GM19463 (cell line): ENCODE measurements around the gene GHITM.
"Not testable (repeated sequence)": the region's sequence is repeated elsewhere in the genome, so short reads cannot be mapped to it uniquely, and the experiment has no call there.

ENCODE experiments used
- ATAC-seq: cut with Tn5 transposase; IDR thresholded peaks from one replicate; pipeline ENCODE4 v1.9.1; 2021; ENCODE audit warnings: mild to moderate bottlenecking, moderate library complexity; ENCODE audit not compliant: unreplicated experiment

The GHITM gene

DNA sequence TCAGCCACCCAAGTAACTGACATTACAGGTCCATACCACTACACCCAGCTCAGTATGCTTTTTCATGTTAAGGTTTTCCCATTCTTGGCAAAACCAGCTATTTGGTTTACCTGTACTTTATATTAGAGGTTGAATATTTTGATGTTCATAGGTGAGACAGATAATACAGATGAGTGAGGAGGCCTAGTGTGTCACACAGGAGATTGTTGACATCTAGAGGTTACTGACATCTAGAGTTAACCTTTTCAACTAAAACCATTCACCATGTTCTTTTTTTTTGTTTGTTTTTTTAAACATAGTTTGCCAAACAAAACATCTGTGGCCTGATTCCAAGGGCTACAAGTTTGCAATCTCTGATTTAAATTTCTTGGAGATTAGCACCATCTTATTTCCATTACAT is 8.0 kb downstream of the GHITM start:
- no peak for ATAC-seq

- not testable (repeated sequence) for ATAC-seq
These were observed 8.8 kb downstream of the GHITM start for GRCh38 chr10:84148006-84148597.

DNA sequence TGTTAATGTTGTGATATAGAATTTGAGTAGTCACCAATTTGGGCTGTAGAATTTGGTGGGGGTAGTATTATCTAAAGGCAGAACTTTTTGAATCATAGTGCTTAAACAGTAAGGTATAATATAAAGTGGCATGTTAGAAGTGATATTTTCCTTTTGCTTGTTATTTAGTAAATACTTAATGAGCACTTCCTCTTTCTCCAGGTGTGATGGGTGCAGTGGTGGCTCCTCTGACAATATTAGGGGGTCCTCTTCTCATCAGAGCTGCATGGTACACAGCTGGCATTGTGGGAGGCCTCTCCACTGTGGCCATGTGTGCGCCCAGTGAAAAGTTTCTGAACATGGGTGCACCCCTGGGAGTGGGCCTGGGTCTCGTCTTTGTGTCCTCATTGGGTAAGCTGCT is 10.5 kb downstream of the GHITM start:
- no peak for ATAC-seq

DNA sequence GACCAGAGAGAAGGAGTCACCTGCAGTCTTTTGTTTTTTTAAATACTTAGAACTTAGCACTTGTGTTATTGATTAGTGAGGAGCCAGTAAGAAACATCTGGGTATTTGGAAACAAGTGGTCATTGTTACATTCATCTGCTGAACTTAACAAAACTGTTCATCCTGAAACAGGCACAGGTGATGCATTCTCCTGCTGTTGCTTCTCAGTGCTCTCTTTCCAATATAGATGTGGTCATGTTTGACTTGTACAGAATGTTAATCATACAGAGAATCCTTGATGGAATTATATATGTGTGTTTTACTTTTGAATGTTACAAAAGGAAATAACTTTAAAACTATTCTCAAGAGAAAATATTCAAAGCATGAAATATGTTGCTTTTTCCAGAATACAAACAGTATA is 13.5 kb downstream of the GHITM start:
- ATAC-seq, result no peak

DNA sequence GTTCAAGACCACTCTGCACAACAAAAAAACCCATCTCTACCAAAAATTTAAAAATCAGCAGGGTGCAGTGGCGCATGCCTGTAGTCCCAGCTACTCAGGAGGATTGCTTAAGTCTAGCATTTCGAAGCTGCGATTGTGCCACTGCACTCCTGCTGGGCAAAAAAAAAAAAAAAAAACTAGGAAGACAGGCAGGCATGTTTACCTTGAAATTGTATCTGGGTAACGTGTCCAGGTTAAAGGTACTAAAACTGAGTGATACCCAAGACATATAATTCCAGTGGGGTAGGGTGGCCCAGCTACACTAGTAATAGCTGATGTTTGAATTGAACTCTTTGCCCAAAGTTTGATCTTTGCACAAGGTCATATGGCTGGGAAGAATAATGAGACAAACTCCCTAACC is 16.2 kb downstream of the GHITM start:
- no peak for ATAC-seq

- ATAC-seq, result no peak
These were observed 16.7 kb downstream of the GHITM start for GRCh38 chr10:84156009-84156408.

DNA sequence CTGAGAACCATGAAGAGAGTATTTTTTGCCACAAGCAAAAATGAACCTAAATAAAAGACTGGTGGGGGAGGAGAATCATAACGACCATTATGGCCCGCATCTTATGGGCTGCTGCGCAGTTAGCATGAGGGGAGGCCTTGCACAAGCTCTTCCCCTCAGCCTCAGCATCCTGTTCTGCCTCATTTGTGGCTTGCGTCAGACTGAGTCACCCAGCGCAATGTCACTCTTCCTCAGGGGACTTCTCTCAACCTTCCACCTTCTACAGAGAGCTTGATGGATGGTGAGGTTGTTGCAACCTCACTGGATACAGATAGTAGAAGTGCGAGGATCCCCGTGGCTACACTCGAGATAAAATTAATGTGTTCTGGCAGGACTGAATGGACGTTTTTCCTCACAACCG is 17.5 kb downstream of the GHITM start:
- no peak for ATAC-seq

DNA sequence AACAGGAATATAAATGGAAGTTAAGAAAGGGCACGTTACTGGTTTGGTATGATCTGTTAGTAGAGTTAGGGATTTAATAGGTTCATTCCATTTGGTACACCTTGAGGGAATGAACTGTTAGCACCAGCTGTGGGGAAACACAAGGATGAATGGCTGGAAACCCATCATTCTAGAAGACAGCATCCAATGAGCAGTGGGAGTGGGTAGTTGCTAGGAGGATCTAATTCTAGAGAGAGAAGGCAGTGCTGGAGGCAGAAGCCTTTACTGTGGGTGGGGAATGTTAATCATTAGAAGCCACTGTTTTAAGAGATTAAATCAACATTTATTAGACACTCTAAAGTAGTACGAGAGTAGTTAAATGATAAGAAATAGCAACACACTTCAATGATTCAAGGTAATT is 18.8 kb downstream of the GHITM start:
- no peak for ATAC-seq

GRCh38 chr10:84158550-84158949 is 19.2 kb downstream of the GHITM start:
- no peak for ATAC-seq

DNA sequence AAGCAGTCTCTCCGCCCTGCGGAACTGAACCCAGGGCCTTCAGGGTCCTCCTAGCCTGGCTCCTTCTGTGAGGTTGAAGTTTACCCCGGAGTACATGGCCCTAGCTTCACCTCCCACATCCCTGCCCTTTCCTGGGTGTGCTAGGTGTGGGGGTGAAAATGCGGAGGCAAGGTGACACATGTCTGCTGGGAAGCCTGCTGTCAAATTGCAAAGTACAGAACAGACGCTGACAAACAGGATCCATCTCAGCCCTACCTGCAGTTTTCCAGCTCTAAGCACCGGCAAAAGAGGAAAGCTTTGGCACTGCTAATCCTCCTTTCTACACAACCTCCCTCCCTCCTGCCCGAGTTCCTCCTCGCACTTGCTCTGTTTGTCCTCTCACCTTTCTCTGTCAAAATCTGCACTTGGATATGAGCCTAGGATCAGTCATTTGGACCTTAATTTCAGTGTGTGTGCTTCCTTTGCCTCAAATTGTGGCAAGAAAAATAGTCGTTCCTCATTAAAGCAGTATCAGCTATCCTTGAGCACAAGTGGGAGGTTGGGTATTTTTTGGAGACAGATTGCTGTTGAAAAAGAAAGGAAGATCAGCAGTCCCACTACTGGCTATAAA is 19.9 kb downstream of the GHITM start:
- ATAC-seq, result no peak

DNA sequence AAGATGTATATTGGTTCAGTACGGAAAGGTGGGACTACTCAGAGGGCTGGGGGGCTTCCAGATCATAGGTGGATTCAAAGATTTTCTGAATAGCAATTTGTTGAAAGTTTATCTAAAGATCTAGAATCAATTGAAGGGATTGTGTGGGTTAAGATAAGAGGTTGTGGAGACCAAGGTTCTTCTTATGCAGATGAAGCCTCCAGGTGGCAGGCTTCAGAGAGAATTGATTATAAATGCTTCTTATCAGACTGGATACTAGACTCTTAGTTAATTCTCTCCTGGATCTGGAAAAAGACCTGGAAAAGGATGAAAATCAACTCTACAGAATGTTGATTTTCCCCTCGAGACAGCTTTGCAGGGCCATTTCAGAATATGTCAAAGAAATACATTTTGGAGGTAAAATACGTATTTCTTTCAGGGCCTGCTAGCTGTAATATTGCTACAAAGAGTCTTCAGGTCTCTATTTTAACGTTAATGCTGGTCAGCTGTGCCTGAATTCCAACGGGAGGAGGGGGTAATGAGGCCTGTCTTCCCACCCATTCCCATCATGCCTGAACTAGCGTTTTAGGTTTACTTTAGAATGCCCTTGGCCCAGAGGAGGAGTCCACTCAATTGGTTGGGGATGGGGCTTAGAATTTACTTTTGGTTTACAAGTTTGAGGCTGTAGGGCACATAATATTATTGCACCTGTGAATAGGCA is 21.5 kb downstream of the GHITM start:
- no peak for ATAC-seq

- ATAC-seq, result no peak
These were observed 24.7 kb downstream of the GHITM start for GRCh38 chr10:84163996-84164395.

DNA sequence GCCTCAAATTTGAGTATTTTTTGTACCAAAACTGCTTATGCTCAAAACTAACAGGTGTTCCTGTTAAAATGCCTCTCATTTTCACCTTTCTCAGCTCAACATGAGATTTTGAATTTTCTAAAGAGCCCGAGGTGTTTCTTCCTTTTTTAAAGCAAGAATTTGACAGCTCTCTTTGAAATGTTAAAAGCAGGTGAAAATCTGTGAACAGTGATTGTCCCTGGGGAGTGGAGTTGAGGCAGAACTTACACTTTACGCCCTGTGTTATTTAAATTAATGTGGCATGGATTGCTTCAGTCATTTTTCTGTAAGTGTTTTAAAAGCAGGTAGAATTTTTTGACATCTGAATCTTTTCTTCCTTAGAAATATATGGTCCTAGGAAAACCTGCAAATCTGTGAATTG is 25.1 kb downstream of the GHITM start:
- ATAC-seq, result no peak

GRCh38 chr10:84166620-84167288 is 27.4 kb downstream of the GHITM start:
- peak; percentile 47 for ATAC-seq

DNA sequence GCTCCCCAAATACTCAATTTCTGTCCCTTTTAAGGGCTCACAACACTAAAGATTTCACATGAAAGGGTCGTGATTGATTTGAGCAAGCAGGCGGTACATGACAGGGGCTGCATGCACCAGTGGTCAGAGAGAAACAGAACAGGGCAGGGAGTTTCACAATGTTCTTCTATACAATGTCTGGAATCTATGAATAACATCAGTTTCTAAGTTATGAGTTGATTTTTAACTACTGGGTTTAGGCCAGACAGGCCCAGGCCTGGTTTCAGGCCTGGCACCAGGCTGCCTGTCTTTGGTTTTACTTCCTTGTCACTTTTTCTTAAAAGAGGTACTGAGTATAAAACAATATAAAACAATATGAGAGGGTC is 28.0 kb downstream of the GHITM start:
- ATAC-seq, result peak; percentile 12

DNA sequence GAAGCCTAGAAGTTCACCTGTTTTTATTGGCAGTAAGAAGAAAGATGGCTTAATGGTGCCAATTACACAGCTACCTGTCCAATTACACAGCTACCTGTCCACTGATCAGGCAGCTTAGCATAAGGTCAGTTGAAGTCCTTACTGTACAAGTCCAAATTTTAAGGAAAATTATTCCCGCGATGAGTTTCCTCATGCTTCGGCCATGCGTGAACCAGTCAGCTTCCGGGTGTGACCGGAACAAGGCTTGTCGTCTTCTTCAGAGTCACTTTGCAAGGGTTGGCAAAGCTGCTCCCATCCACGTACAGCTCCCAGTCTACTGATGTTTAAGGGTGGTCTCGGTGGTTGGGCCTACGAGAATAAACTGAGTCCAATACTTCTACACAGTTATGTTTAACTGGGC is 29.1 kb downstream of the GHITM start:
- not testable (repeated sequence) for ATAC-seq

DNA sequence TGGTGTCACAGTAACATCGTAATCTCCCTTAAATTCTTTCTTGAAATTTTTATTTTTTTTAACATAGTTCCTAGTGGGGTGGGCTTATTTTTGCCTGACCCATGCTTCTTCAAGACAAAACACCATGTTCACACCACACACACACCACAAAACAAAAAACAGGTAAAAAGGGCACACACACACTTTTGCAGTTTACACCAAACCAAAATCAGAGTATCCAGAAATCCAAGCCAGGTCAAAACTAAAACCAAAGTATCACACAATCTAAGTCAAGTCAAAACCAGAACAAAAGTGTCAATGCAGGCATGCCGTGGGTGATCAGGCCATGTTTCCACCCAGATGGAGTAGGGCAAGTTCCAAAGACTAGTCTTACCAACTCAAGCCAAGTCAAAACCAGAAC is 31.9 kb downstream of the GHITM start:
- ATAC-seq, result not testable (repeated sequence)

DNA sequence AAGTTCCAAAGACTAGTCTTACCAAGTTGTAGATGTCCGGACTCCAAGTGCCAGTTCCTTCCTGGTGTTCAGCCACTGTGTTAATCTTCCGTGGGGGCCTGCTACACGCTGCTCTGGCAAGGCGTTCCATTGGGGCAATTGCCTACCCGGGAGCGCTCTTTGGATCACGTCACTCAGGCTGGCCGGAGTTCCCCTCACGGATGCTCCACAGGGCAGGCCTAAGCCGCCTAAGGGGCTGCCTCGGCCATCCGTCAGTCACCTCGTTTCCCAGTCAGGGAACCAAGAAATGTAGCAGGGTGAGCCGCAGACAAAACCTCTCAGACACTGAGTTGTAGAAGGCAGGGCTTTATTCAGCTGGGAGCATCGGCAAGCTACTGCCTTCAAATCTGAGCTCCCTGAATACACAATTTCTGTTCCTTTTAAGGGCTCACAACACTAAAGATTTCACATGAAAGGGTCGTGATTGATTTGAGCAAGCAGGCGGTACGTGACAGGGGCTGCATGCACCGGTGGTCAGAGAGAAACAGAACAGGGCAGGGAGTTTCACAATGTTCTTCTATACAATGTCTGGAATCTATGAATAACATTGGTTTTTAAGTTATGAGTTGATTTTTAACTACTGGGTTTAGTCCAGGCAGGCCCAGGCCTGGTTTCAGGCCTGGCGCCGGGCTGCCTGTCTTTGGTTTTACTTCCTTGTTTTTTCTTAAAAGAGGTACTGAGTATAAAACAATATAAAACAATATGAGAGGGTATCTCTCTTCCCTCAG is 32.6 kb downstream of the GHITM start:
- peak; percentile 35 for ATAC-seq

GRCh38 chr10:84172467-84173356 is 33.4 kb downstream of the GHITM start:
- peak; percentile 46 for ATAC-seq

DNA sequence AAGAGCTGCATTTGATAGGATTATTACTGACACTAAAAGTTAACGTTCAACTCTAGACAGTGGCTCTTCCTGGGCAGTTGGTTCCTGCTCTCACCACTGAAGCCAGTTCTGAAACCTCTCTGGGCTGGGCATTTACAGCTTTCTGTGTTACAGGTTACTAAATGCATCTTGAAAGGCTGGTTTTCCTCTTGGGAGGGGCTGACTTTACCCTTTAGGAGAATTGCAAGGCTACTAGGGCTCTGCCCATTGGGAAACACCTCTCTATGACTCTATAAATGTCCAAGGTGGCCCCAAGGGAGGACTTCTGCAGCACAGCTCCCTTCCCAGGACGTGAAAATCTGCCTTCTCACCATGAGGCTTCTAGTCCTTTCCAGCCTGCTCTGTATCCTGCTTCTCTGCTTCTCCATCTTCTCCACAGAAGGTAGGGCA is 34.2 kb downstream of the GHITM start, which contains the start of gene GPR15LG:
TSS of gene GPR15LG (plus strand) at position 301 of the 429 bp plus-strand sequence. CDS start at position 352, 51 bp downstream.
- peak; percentile 36 for ATAC-seq
